ENCODE results near the gene EPB41L5.

The EPB41L5 gene

DNA sequence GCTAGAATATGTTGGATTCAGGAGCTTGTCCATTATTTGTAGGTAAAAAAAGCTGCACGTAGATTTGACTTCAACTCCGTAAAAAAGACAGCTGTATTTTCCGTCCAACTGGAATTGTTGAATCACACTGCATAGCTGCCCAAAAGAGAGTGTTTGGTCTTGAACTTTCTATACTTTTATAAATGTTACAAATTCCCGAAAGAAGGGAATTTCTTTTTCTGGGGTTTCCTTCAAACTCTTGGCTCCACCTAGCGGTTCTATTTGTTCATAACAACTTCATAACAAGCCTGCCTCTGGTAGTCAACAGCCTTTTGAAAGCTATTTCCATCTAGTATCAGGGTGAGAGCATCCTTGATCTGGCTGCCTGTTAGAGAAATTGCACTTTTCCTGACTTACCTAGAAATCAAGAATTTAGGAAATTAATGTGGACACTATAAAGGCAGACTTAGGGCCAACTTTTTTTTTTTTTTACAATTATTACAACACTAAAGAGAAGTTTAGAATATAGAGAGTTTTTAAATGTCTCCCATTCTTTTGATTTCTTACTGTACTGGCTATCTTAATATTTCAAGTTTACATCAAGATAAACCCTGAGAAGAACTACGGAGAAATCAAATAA lies 162.2 kb downstream of the EPB41L5 start:
- H3K4me3 ChIP-seq (ENCODE audit: low read length), result no peak overlapping the region
- peak; percentile 73 for DNase-seq (ENCODE audit: low read depth)
- TF ChIP-seq, protein P1, sequence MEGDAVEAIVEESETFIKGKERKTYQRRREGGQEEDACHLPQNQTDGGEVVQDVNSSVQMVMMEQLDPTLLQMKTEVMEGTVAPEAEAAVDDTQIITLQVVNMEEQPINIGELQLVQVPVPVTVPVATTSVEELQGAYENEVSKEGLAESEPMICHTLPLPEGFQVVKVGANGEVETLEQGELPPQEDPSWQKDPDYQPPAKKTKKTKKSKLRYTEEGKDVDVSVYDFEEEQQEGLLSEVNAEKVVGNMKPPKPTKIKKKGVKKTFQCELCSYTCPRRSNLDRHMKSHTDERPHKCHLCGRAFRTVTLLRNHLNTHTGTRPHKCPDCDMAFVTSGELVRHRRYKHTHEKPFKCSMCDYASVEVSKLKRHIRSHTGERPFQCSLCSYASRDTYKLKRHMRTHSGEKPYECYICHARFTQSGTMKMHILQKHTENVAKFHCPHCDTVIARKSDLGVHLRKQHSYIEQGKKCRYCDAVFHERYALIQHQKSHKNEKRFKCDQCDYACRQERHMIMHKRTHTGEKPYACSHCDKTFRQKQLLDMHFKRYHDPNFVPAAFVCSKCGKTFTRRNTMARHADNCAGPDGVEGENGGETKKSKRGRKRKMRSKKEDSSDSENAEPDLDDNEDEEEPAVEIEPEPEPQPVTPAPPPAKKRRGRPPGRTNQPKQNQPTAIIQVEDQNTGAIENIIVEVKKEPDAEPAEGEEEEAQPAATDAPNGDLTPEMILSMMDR (IDR thresholded peaks at IDR 0.05; ENCODE audit: insufficient read depth, low read depth, low read length, missing control alignments), result peak; percentile 77

DNA sequence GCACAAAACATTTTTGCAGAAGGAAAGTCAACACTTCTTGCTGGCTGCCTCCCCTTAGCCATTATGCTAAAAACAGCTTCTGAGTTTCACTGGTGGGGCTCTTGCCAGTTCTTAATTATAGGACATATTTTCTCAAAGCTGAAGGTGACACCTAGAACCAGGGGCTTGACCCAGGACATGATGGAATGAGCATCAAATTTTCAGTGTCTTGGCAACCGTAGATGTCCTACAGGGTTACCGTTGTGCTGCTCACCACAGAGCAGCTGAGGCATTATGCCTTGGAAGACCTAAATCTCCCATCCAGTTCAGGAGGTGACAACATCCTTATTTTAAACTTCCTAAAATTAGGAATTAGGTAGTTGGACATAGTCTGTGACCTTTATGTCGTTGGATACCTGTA lies 163.6 kb downstream of the EPB41L5 start:
- no peak for DNase-seq (ENCODE audit: low read depth)
- H3K4me3 ChIP-seq (ENCODE audit: low read length), result peak overlapping the region; percentile 59
- TF ChIP-seq, protein P1 (IDR thresholded peaks at IDR 0.05; ENCODE audit: insufficient read depth, low read depth, low read length, missing control alignments), result no peak

DNA sequence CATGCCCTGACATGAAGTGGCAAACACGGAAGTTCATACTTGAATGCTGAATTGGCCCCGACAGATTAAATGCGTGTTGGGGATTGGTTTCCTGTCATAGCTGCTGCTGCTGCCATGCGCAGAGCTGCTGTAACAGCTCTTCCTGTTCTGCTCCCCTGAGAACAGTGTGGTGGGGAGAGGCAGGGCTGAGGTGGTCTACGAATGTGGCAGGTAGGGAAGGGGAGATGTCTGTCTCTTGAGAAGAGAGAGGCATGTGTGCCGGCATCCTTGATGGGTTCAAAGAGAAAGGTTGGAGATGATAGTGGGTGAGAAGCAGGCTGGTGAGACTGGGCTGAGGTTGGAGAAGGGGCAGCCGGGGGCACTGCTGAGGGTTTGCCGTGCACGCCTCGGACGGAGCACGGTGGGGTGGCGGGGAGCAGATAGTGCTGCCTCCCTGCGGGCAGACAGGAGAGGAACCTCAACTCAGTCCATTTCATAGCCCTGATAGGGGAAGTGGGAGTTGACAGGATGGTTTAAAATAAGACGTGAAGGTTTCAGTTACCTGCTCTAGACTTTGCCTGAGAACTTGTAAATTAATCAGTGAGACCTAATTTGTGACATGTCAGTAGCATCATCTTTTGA lies 164.2 kb downstream of the EPB41L5 start:
- peak; percentile 94 for DNase-seq (ENCODE audit: low read depth)
- H3K4me3 ChIP-seq (ENCODE audit: low read length), result peak overlapping the region; percentile 59
- TF ChIP-seq, protein P1 (IDR thresholded peaks at IDR 0.05; ENCODE audit: insufficient read depth, low read depth, low read length, missing control alignments), result peak; percentile 56

DNA sequence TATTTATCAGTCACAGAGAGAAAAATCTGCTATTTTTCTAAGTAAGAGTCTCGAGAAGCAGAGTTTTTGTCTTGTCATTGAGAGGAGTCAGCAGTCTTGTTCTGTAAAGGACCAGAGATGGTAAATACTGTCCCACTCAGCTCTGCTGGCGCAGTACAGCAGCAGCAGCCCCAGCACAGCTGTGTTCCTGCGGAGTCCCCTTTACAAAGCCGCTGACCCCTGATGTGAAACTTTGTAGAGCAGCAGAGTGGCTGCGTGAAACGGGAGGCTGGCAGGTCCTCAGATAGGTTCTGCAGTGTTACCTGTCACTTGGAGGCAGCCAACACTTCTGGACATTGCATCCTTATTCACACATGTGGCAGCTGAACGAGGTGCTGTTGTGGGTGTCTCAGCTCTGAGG lies 165.1 kb downstream of the EPB41L5 start:
- DNase-seq (ENCODE audit: low read depth), result no peak
- peak overlapping the region; percentile 59 for H3K4me3 ChIP-seq (ENCODE audit: low read length)
- TF ChIP-seq, protein P1 (IDR thresholded peaks at IDR 0.05; ENCODE audit: insufficient read depth, low read depth, low read length, missing control alignments), result no peak

- H3K4me3 ChIP-seq (ENCODE audit: low read length), result no peak overlapping the region
- no peak for DNase-seq (ENCODE audit: low read depth)
- TF ChIP-seq, protein P1 (IDR thresholded peaks at IDR 0.05; ENCODE audit: insufficient read depth, low read depth, low read length, missing control alignments), result no peak
Measured at GRCh38 chr2:120179396-120179795, 166.5 kb downstream of the EPB41L5 start.

DNA sequence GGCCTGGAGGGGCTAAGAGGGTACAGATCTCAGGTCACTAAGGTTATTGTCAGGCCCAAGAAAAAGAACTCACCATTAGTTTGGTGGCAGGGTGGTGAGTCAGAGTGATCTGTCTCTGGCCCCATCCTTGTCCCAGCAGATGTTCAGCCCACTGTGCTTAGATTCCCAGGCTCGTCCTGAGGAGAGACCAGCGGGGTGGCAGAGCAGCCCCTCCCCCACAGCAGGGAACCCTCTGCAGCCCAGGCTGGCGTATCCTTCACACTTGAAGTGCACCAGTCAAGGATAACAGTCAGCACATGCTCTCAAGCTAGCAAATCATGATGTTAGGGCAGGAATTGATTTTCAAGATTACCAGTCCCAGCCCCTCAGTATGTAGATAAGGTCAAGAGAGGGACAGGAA lies 167.2 kb downstream of the EPB41L5 start:
- no peak for DNase-seq (ENCODE audit: low read depth)
- no peak overlapping the region for H3K4me3 ChIP-seq (ENCODE audit: low read length)
- TF ChIP-seq, protein P1 (IDR thresholded peaks at IDR 0.05; ENCODE audit: insufficient read depth, low read depth, low read length, missing control alignments), result no peak

All from epithelial cell of esophagus (primary cell).